PFSK-1 (cell line): ENCODE results near the gene LRMDA.

Source experiments
- FOXP2 ChIP-seq: optimal IDR thresholded peaks from 2 replicates; pipeline ENCODE3; 2011; ENCODE audit warnings: borderline replicate concordance, control low read depth, inconsistent platforms; ENCODE audit not compliant: insufficient read depth; ENCODE audit errors: extremely low read length, extremely low read depth
- POLR2AphosphoS5 ChIP-seq: IDR thresholded peaks from 2 replicates; pipeline ENCODE4 v1.6.1; 2012; ENCODE audit warnings: low read depth, mild to moderate bottlenecking, control low read depth, low read length, moderate library complexity
- REST ChIP-seq, 2 experiments: IDR thresholded peaks; 2 replicates each; pipeline versions ENCODE4 v1.6.1 to v1.8.0; 2011 to 2012; ENCODE audit warnings: low read depth in 2 of 2, low read length in 2 of 2, control low read depth in 1 of 2, inconsistent platforms in 1 of 2, mild to moderate bottlenecking in 1 of 2, moderate library complexity in 1 of 2; ENCODE audit not compliant: insufficient read depth in 1 of 2
- SIN3A ChIP-seq: IDR thresholded peaks from 2 replicates; pipeline ENCODE4 v1.6.1; 2012; ENCODE audit warnings: mild to moderate bottlenecking, low read length, moderate library complexity, borderline replicate concordance; ENCODE audit not compliant: insufficient read depth
- TAF1 ChIP-seq: IDR thresholded peaks from 2 replicates; pipeline ENCODE4 v1.6.1; 2012; ENCODE audit warnings: low read length, control low read depth, borderline replicate concordance; ENCODE audit not compliant: insufficient read depth

LRMDA gene

GRCh38 chr10:75772153-75772887 is 340.9 kb downstream of the LRMDA start:
- TF ChIP-seq FOXP2, result no peak

- TF ChIP-seq POLR2AphosphoS5 (no peak), TAF1 (no peak), FOXP2 (no peak), SIN3A (no peak), REST (IDR thresholded peaks at IDR 0.05; ENCODE audit: insufficient read depth in 1 of 2, low read depth in 2 of 2, low read length in 2 of 2) (no peak)
These were observed 341.9 kb downstream of the LRMDA start for GRCh38 chr10:75773231-75773780.

- TF ChIP-seq POLR2AphosphoS5 (no peak), FOXP2 (no peak), REST (IDR thresholded peaks at IDR 0.05; ENCODE audit: insufficient read depth in 1 of 2, low read depth in 2 of 2, low read length in 2 of 2) (no peak), SIN3A (no peak), TAF1 (no peak)
These were observed 342.7 kb downstream of the LRMDA start for GRCh38 chr10:75773813-75774782.

- TF ChIP-seq POLR2AphosphoS5 (no peak), REST (IDR thresholded peaks at IDR 0.05; ENCODE audit: insufficient read depth in 1 of 2, low read depth in 2 of 2, low read length in 2 of 2) (no peak), FOXP2 (no peak), SIN3A (no peak), TAF1 (no peak)
These were observed 343.5 kb downstream of the LRMDA start for GRCh38 chr10:75774783-75775490.
